Sciatic nerve (tissue), 2 donors: ENCODE measurements around the gene EXPH5. TPM values are rescaled to one million over a fixed set of nuclear protein-coding genes. Genes with fewer than 3 reads are reported as not detected.

Experiments used
- ATAC-seq: fragments of 200-7000 bp; cut with Tn5 transposase; one replicate; pipeline ENCODE4 v1.9.1; 2020; ENCODE audit warnings: mild to moderate bottlenecking, moderate library complexity
- DNase-seq: peaks from one replicate; pipeline ENCODE4 v3.0.0-alpha.2; 2020; ENCODE audit warnings: low spot score
- intact Hi-C: fragments of 100-400 bp; cut with DNase I; formaldehyde crosslinking; loops from one replicate; pipeline ENCODE4 v1.14.2; 2022
- total RNA-seq: library from RNA; stranded (reverse); fragmentation: NEBNext Ultra II Directional; extraction: Animal tissue kit (Norgen Biotek cat#: 25700); gene quantifications from one replicate; pipeline ENCODE4 v1.2.1, GENCODE V29; 2021
- donor health status: DM: no; HTN: no; CAD: no.
- donor health status: DM: no; HTN: no; CAD: no.

EXPH5 gene
- total RNA-seq, 1 donor from 2014 or later = 11.9 TPM

- ATAC-seq (no peak), DNase-seq (no peak)
- intact Hi-C loops = no loop called here
Measured at GRCh38 chr11:108496643-108497256, 96.8 kb downstream of the EXPH5 start.

GRCh38 chr11:108495326-108495725 lies 98.2 kb downstream of the EXPH5 start:
- no peak for DNase-seq
- intact Hi-C loops = no loop called here

DNA sequence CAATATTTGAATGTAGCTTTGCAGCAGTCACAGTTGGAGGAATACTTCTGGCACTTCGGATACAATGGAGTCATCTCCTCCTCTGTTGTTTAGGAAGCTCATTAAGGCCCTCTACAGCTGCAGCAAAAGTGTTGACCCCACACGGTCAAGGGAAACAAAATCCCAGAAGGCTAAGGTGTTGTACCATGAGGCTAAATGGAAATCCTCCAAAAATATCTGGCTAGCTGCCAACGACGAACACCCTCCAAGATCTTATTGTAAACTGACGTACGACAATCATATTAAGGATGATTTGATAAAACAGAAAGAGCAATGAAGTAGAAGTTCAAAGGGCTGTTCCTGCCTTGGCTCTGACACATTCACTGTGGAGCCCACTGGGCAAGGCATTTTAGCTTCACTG lies 99.4 kb downstream of the EXPH5 start:
- intact Hi-C loops = no loop called here
- ATAC-seq (no peak), DNase-seq (no peak)

More at GRCh38 chr11:108495326-108495725, 98.2 kb downstream of the EXPH5 start:
- no peak for ATAC-seq

GRCh38 chr11:108491936-108492335 lies 101.6 kb downstream of the EXPH5 start:
- no peak for ATAC-seq
- DNase-seq = no peak
- intact Hi-C loops = no loop called here

GRCh38 chr11:108486828-108487227 lies 106.7 kb downstream of the EXPH5 start:
- ATAC-seq (no peak), DNase-seq (no peak)
- intact Hi-C loops = no loop called here

DNA sequence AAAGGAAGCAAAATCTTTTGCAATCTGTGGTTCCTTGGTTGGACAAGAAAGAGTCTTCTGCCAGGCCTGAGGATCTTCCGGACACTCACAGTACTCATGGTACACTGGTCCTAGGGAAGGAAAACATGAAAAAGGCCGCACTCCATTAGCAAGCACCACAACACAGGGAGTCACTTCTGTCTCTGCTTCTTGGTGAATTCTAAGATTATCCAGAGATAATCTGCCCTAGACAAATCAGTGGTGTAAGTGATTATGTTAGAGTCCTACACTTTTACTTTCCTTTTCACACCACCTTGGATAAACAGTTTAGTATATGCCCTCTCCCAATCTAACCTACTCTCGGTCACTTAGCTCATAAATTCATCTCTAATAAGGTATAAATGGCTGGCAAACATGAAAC lies 107.2 kb downstream of the EXPH5 start:
- ATAC-seq (no peak), DNase-seq (no peak)
- intact Hi-C loops = no loop called here

DNA sequence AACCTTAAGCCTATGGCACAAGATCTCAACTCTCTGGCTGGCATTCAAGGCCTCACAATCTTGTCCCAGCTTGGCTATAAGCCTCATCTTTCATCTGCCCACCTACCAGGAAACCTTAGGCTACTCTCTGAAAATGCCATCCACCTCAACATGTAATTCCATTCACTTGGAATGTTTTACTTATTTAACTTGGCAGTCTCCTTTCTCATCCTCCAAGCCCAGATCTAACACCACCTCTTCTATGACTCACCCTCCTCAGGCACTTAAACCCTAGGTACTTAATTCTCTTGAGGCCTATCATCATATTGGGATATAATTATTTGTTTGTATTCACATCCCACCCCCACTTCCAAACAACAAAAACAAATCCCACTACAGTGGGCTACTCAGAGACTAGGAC lies 110.4 kb downstream of the EXPH5 start:
- ATAC-seq = no peak
- no peak for DNase-seq
- intact Hi-C loops = no loop called here

GRCh38 chr11:108474664-108475463 lies 118.7 kb downstream of the EXPH5 start:
- intact Hi-C loops = no loop called here
- DNase-seq = no peak
- ATAC-seq = no peak

- ATAC-seq (no peak), DNase-seq (no peak)
- intact Hi-C loops = no loop called here
Measured at GRCh38 chr11:108472681-108473080, 120.9 kb downstream of the EXPH5 start.

- intact Hi-C loops = no loop called here
- DNase-seq (no peak), ATAC-seq (no peak)
Measured at GRCh38 chr11:108468478-108468864, 125.1 kb downstream of the EXPH5 start.

DNA sequence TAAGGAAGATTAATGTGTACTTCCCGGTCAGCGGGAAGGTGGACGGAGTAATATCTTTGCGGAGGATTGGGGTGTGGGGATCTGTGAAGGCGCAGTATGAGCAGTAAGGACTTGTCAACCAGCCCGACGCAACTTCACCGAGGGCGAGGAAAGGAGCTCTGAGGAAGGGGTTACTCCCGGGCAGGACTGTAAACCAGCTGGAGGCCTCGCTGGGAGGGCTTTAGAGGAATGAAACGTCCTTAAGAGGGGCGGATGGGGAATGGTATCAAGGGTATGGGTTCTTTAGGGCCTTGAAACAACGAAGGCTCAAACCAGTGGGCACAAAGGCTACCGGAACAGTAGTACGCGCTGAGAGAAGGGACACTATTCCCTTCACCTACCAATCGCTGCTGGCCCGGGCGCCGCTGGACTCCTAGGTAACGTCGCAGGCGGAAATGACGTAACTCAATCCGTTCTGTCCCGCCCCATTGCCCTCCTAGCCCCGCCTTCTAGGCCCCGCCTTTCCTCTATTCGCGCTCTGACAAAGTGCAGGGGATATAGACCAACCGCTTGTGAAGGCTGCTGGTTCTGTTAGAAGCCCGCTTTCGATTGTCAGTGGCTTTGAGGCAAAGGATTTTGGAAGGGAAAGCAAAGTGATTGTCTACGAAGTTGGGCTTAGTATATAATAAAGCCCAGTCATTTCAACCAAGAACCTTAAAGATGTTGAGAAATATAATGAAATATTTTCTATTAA lies 126.3 kb downstream of the EXPH5 start, which contains the start of gene C11orf65:
C11orf65 (minus strand) TSS at position 439 of the 733 bp plus-strand sequence. CDS start 5,970 bp downstream, outside the sequence.
- intact Hi-C loops = no loop called here
- ATAC-seq (peak; percentile 100), DNase-seq (peak; percentile 98)

DNA sequence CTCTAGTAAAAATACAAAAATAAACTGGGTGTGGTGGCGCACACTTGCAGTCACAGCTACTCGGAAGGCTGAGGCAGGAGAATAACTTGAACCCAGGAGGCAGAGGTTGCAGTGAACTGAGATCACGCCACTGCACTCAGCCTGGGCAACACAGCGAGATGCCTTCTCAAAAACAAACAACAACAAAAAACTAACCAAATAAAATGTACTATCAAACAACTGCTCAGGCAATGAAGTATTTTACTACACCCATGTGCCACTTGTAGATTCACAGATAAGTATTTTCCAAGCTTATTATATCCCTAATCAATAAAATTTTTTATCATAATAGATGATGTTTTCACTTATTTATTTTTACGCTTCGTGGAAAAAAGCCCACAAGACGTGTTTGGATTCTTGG lies 127.2 kb downstream of the EXPH5 start:
- ATAC-seq = no peak
- intact Hi-C loops = no loop called here
- no peak for DNase-seq

Other genes starting within 250 kb of the EXPH5 start
- 1.7 TPM for gene C11orf65, start 126.2 kb downstream of the EXPH5 start, total RNA-seq
- 37.0 TPM for gene POGLUT3, start 95.4 kb downstream of the EXPH5 start, total RNA-seq
- 31.6 TPM for gene DDX10, start 71.3 kb upstream of the EXPH5 start, total RNA-seq